Testis (tissue), 2 donors: ENCODE measurements around the gene SELENOS.

ENCODE experiments used
- POLR2A ChIP-seq: fragments of 450-650 bp; IDR thresholded peaks from one replicate; pipeline ENCODE4 v1.6.1; 2017; ENCODE audit warnings: antibody characterized with exemption, mild to moderate bottlenecking, moderate library complexity
- TF ChIP-seq, protein P1 (sequence below), 3 experiments: fragments of 450-650 bp in 2 of 3; fragments of 200-600 bp in 1 of 3; sonication (generic) in 1 of 3; IDR thresholded peaks; one replicate each; pipeline ENCODE4 v1.5.1; 2016 to 2019; ENCODE audit warnings: antibody characterized with exemption in 3 of 3, mild to moderate bottlenecking in 2 of 3, moderate library complexity in 1 of 3

DNA sequence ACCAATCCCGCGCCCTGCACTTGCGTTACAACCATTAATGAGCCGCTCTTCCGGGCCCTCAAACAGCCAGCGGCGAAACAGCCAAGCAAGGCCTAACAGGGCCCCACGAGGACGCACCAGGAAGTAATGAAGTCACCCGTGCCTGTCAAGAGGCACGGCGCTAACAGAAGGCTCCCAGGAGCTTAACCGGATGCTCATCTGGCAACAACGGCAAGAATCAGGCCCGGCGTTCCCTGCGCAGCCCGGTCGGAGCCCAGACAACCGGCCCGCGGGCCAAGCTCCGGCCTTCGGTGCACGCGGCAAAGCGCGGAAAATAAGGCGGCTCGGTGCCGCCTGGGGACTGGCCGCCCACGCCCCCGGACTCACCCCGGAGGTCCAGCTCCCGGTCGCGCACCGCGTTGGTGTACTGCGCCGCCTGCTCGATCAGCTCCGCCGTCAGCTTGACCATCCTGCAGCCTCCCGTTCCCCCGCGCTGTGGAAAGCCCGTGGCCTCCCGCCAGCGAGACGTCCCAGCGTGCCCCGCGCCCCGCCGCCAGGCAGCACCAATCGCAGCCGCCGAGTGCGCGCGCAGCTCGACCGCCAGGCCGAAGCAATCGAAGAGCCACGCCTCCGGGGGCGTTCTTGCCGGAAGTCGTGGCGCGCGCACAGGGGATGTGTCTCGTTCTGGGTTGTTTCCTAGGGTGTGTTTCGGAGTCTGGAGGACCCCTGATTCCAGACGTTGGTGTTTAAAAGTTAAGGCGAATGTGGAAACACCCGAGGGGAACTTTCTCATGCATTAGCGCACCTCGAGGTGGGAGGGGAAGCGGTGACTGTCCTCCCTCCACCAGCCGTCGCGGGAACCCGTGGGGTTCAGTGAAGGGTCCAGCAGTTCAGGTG is 17.7 kb upstream of the SELENOS start, which contains the start of gene SNRPA1:
- TF ChIP-seq, protein P1, sequence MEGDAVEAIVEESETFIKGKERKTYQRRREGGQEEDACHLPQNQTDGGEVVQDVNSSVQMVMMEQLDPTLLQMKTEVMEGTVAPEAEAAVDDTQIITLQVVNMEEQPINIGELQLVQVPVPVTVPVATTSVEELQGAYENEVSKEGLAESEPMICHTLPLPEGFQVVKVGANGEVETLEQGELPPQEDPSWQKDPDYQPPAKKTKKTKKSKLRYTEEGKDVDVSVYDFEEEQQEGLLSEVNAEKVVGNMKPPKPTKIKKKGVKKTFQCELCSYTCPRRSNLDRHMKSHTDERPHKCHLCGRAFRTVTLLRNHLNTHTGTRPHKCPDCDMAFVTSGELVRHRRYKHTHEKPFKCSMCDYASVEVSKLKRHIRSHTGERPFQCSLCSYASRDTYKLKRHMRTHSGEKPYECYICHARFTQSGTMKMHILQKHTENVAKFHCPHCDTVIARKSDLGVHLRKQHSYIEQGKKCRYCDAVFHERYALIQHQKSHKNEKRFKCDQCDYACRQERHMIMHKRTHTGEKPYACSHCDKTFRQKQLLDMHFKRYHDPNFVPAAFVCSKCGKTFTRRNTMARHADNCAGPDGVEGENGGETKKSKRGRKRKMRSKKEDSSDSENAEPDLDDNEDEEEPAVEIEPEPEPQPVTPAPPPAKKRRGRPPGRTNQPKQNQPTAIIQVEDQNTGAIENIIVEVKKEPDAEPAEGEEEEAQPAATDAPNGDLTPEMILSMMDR (IDR thresholded peaks at IDR 0.05), result peak in 1 of 3 experiments; percentile 26
- TF ChIP-seq POLR2A, result no peak
